HUES6 (cell line): ENCODE data around the gene FADS3.
A peak's percentile ranks its signal among the peaks of the same experiment; 100 is the strongest.

Experiments used
- H3K27ac ChIP-seq: 2 replicates; pipeline ENCODE4 v1.7.0; 2013; ENCODE audit warnings: low read depth, mild to moderate bottlenecking, low read length, inconsistent platforms
- H3K27me3 ChIP-seq: 2 replicates; pipeline ENCODE4 v1.6.1; 2013; ENCODE audit warnings: low read length; ENCODE audit not compliant: control insufficient read depth, insufficient read depth
- H3K36me3 ChIP-seq: 2 replicates; pipeline ENCODE4 v1.6.1; 2013; ENCODE audit warnings: low read length; ENCODE audit not compliant: control insufficient read depth, insufficient read depth
- H3K4me1 ChIP-seq: 2 replicates; pipeline ENCODE4 v1.6.1; 2013; ENCODE audit warnings: low read length; ENCODE audit not compliant: control insufficient read depth, insufficient read depth
- H3K4me3 ChIP-seq: 2 replicates; pipeline ENCODE4 v1.5.1; 2013; ENCODE audit warnings: low read depth, low read length
- H3K9ac ChIP-seq: one replicate; pipeline ENCODE4 v1.6.1; 2013; ENCODE audit warnings: mild to moderate bottlenecking, low read length
- H3K9me3 ChIP-seq: 2 replicates; pipeline ENCODE4 v1.6.1; 2013; ENCODE audit warnings: low read depth, low read length; ENCODE audit not compliant: control insufficient read depth, insufficient read depth

FADS3 gene

GRCh38 chr11:61905801-61906521 lies 14.6 kb upstream of the FADS3 start:
- Histone ChIP-seq H3K9ac (no peak overlapping the region), H3K9me3 (no peaks in the 10 kb centered on the region), H3K36me3 (no peaks in the 10 kb centered on the region), H3K4me1 (peaks cover 25% of the 10 kb centered on the region), H3K27me3 (no peaks in the 10 kb centered on the region), H3K4me3 (no peak overlapping the region), H3K27ac (no peak overlapping the region)

GRCh38 chr11:61905067-61905696 lies 13.8 kb upstream of the FADS3 start:
- Histone ChIP-seq H3K4me3 (no peak overlapping the region), H3K4me1 (peaks cover 25% of the 10 kb centered on the region), H3K36me3 (no peaks in the 10 kb centered on the region), H3K9ac (no peak overlapping the region), H3K27ac (no peak overlapping the region), H3K9me3 (no peaks in the 10 kb centered on the region), H3K27me3 (no peaks in the 10 kb centered on the region)

GRCh38 chr11:61904539-61905048 lies 13.2 kb upstream of the FADS3 start:
- no peaks in the 10 kb centered on the region for H3K36me3 ChIP-seq
- no peak overlapping the region for H3K9ac ChIP-seq
- H3K9me3 ChIP-seq: no peaks in the 10 kb centered on the region
- H3K4me3 ChIP-seq: peak overlapping the region; percentile 15
- H3K27me3 ChIP-seq: no peaks in the 10 kb centered on the region
- peaks cover 25% of the 10 kb centered on the region for H3K4me1 ChIP-seq
- no peak overlapping the region for H3K27ac ChIP-seq

GRCh38 chr11:61903845-61904244 lies 12.5 kb upstream of the FADS3 start:
- Histone ChIP-seq H3K27ac (no peak overlapping the region), H3K9me3 (no peaks in the 10 kb centered on the region), H3K9ac (no peak overlapping the region), H3K4me1 (peaks cover 21% of the 10 kb centered on the region), H3K27me3 (no peaks in the 10 kb centered on the region), H3K4me3 (no peak overlapping the region), H3K36me3 (no peaks in the 10 kb centered on the region)

- no peaks in the 10 kb centered on the region for H3K27me3 ChIP-seq
- no peak overlapping the region for H3K9ac ChIP-seq
Observed at GRCh38 chr11:61902313-61902712, 11.0 kb upstream of the FADS3 start.

GRCh38 chr11:61901397-61901796 lies 10.1 kb upstream of the FADS3 start:
- Histone ChIP-seq H3K9me3 (no peaks in the 10 kb centered on the region), H3K27me3 (no peaks in the 10 kb centered on the region), H3K27ac (no peak overlapping the region), H3K4me1 (peaks cover 25% of the 10 kb centered on the region), H3K36me3 (no peaks in the 10 kb centered on the region), H3K9ac (no peak overlapping the region), H3K4me3 (no peak overlapping the region)

More at GRCh38 chr11:61902313-61902712, 11.0 kb upstream of the FADS3 start:
- Histone ChIP-seq H3K9me3 (no peaks in the 10 kb centered on the region), H3K27ac (no peak overlapping the region), H3K4me1 (peaks cover 20% of the 10 kb centered on the region), H3K36me3 (no peaks in the 10 kb centered on the region), H3K4me3 (no peak overlapping the region)

- peaks cover 25% of the 10 kb centered on the region for H3K4me1 ChIP-seq
- H3K9me3 ChIP-seq: no peaks in the 10 kb centered on the region
- H3K4me3 ChIP-seq: no peak overlapping the region
- H3K36me3 ChIP-seq: no peaks in the 10 kb centered on the region
- H3K27me3 ChIP-seq: no peaks in the 10 kb centered on the region
- no peak overlapping the region for H3K9ac ChIP-seq
- H3K27ac ChIP-seq: no peak overlapping the region
Observed at GRCh38 chr11:61900251-61900650, 8.9 kb upstream of the FADS3 start.

GRCh38 chr11:61899146-61899841 lies 7.9 kb upstream of the FADS3 start:
- Histone ChIP-seq H3K27ac (no peak overlapping the region), H3K27me3 (no peaks in the 10 kb centered on the region), H3K9ac (no peak overlapping the region), H3K36me3 (no peaks in the 10 kb centered on the region), H3K4me1 (peaks cover 16% of the 10 kb centered on the region), H3K4me3 (no peak overlapping the region), H3K9me3 (no peaks in the 10 kb centered on the region)

- H3K9me3 ChIP-seq: no peaks in the 10 kb centered on the region
- H3K9ac ChIP-seq: no peak overlapping the region
- H3K27me3 ChIP-seq: no peaks in the 10 kb centered on the region
- no peaks in the 10 kb centered on the region for H3K36me3 ChIP-seq
- H3K27ac ChIP-seq: no peak overlapping the region
- no peak overlapping the region for H3K4me3 ChIP-seq
- peaks cover 13% of the 10 kb centered on the region for H3K4me1 ChIP-seq
Observed at GRCh38 chr11:61898247-61898582, 6.9 kb upstream of the FADS3 start.

- Histone ChIP-seq H3K36me3 (no peaks in the 10 kb centered on the region), H3K4me1 (peaks cover 12% of the 10 kb centered on the region), H3K9me3 (no peaks in the 10 kb centered on the region), H3K27ac (no peak overlapping the region), H3K27me3 (no peaks in the 10 kb centered on the region; the same call in 1 of the 2 replicates), H3K4me3 (no peak overlapping the region), H3K9ac (no peak overlapping the region)
Observed at GRCh38 chr11:61897387-61898246, 6.3 kb upstream of the FADS3 start.
